Chondrocyte (in vitro differentiated cells): ENCODE measurements around the gene GRAMD4. TPM values are rescaled to one million over a fixed set of nuclear protein-coding genes. Genes with fewer than 3 reads are reported as not detected.

Source experiments
- DNase-seq: peaks from one replicate; pipeline ENCODE4 v3.0.0; 2021; ENCODE audit warnings: mixed read lengths, low spot score
- H3K27ac Mint-ChIP-seq: one replicate; pipeline ENCODE4 v1.8.0; 2021; ENCODE audit warnings: mild to moderate bottlenecking, moderate library complexity, mixed read lengths; ENCODE audit not compliant: unreplicated experiment
- H3K27me3 Mint-ChIP-seq: 2 replicates; pipeline ENCODE4 v1.8.0; 2021; ENCODE audit warnings: low read depth, mixed read lengths
- H3K36me3 Mint-ChIP-seq: 2 replicates; pipeline ENCODE4 v1.8.0; 2021; ENCODE audit warnings: low read depth, mixed read lengths
- H3K4me1 Mint-ChIP-seq: 2 replicates; pipeline ENCODE4 v1.8.0; 2021; ENCODE audit warnings: low read depth, mild to moderate bottlenecking, mixed read lengths
- H3K4me3 Mint-ChIP-seq: one replicate; pipeline ENCODE4 v1.8.0; 2021; ENCODE audit warnings: mild to moderate bottlenecking, moderate library complexity, mixed read lengths; ENCODE audit not compliant: unreplicated experiment
- H3K9me3 Mint-ChIP-seq: 2 replicates; pipeline ENCODE4 v1.8.0; 2021; ENCODE audit warnings: low read depth, mixed read lengths
- total RNA-seq: library from RNA; stranded (reverse); gene quantifications from 3 replicates; pipeline ENCODE4 v1.2.1, GENCODE V29; 2021
- TF ChIP-seq, protein P1 (sequence below): fragments of 200-600 bp; sonication (generic); IDR thresholded peaks from 2 replicates; pipeline ENCODE4 v1.5.0; 2021; ENCODE audit warnings: antibody characterized with exemption, mild to moderate bottlenecking, moderate library complexity

The GRAMD4 gene
- total RNA-seq, 1 donor from 2014 or later = 31.7 TPM

DNA sequence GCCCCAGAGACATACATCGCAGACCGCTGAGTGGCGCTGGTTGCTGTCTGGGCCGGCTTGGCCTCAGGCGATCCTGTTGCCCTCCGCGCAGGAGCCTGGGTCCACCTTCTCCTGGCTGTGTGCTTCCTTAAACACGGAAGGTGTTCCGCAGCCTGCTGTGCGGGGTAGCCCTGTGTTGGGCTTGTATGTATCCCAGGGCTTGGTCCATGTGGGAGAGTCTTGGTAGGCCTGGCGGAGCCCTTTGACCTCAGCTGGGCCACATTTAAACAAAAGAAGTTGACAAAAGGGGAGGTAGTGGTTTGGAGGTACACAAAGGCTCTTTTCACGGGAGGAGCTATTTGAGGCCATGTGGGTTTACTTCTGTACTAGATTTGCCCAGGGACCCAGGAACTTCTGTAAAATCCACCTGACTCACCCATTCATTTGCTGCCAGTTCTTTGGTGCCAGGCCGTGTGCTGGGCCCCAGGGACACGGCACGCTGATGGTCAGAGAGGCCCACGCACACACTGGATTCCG lies 11.0 kb upstream of the GRAMD4 start:
- Mint-ChIP-seq H3K36me3 (no peaks in the 10 kb centered on the region), H3K9me3 (no peaks in the 10 kb centered on the region), H3K27ac (no peak overlapping the region), H3K27me3 (no peaks in the 10 kb centered on the region), H3K4me3 (no peak overlapping the region), H3K4me1 (peaks cover 19% of the 10 kb centered on the region)
- no peak for DNase-seq
- TF ChIP-seq, protein P1, sequence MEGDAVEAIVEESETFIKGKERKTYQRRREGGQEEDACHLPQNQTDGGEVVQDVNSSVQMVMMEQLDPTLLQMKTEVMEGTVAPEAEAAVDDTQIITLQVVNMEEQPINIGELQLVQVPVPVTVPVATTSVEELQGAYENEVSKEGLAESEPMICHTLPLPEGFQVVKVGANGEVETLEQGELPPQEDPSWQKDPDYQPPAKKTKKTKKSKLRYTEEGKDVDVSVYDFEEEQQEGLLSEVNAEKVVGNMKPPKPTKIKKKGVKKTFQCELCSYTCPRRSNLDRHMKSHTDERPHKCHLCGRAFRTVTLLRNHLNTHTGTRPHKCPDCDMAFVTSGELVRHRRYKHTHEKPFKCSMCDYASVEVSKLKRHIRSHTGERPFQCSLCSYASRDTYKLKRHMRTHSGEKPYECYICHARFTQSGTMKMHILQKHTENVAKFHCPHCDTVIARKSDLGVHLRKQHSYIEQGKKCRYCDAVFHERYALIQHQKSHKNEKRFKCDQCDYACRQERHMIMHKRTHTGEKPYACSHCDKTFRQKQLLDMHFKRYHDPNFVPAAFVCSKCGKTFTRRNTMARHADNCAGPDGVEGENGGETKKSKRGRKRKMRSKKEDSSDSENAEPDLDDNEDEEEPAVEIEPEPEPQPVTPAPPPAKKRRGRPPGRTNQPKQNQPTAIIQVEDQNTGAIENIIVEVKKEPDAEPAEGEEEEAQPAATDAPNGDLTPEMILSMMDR = no peak

- Mint-ChIP-seq H3K36me3 (no peaks in the 10 kb centered on the region), H3K27me3 (no peaks in the 10 kb centered on the region), H3K27ac (no peak overlapping the region), H3K9me3 (no peaks in the 10 kb centered on the region), H3K4me1 (peaks cover 15% of the 10 kb centered on the region), H3K4me3 (no peak overlapping the region)
- TF ChIP-seq, protein P1 = no peak
- no peak for DNase-seq
Measured at GRCh38 chr22:46609724-46610201, 10.4 kb upstream of the GRAMD4 start.

DNA sequence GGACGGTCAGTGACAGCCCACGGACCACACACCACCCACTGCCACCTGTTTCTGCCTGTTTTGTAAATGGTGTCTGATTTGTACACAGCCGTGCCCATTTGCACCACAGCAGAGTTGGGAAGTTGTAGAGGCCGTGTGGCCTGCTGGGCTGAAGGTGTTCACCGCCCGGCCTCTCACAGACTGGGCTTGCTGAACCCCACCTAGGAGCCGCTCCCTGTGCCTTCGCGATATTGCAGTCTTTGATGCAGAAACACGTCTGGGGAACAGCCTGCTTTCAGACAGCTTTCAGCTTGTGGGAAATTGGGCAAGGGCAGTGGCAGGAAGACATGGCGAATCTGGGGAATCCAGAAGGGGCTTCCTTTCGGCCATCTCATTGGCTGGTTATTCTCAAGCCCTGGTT lies 9.8 kb upstream of the GRAMD4 start:
- DNase-seq = no peak
- Mint-ChIP-seq H3K27ac (no peak overlapping the region), H3K4me3 (no peak overlapping the region), H3K36me3 (no peaks in the 10 kb centered on the region), H3K27me3 (no peaks in the 10 kb centered on the region), H3K4me1 (peaks cover 15% of the 10 kb centered on the region), H3K9me3 (no peaks in the 10 kb centered on the region)
- TF ChIP-seq, protein P1 = no peak

GRCh38 chr22:46611189-46611588 lies 9.0 kb upstream of the GRAMD4 start:
- Mint-ChIP-seq H3K36me3 (no peaks in the 10 kb centered on the region), H3K9me3 (no peaks in the 10 kb centered on the region), H3K4me1 (peaks cover 15% of the 10 kb centered on the region), H3K4me3 (no peak overlapping the region), H3K27ac (no peak overlapping the region), H3K27me3 (no peaks in the 10 kb centered on the region)
- TF ChIP-seq, protein P1 = no peak
- DNase-seq = no peak

DNA sequence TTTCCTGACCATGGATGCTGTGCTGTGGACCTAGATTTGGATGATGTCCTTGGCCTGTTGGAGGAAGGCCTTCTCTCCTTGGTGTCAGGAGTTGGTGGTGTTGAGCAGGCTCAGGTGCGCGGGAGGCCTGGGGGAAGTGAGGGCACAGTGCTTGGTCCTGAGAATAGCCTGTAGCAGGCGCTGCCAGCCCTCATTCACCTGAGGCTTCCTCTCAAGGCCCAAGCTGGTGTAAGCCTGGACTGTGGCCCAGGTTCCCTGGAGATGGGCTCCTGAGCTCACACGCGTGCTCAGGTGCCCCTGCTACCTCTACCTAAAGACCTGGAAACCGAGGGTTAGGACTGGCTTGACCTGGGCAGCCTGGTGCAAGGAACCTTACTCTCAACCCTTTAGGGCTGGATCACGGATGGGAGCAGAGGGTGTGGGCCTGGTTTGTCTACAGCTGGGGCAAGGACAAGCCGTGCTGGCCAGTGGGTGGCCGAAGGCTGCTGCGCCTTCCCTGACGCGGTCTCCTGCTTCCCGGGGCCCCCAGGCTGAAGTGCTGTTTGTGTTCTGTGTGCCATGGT lies 7.8 kb upstream of the GRAMD4 start:
- Mint-ChIP-seq H3K27me3 (no peaks in the 10 kb centered on the region), H3K36me3 (no peaks in the 10 kb centered on the region), H3K27ac (no peak overlapping the region), H3K9me3 (no peaks in the 10 kb centered on the region), H3K4me1 (peaks cover 17% of the 10 kb centered on the region), H3K4me3 (no peak overlapping the region)
- no peak for DNase-seq
- TF ChIP-seq, protein P1 = no peak
